Daoy (cell line): ENCODE data around the gene FAM83B. TPM values are rescaled to one million over a fixed set of nuclear protein-coding genes. Genes with fewer than 3 reads are reported as not detected.
"Not testable (repeated sequence)": the region's sequence is repeated elsewhere in the genome, so short reads cannot be mapped to it uniquely, and the experiment has no call there.

Experiments used
- DNase-seq: peaks from one replicate; pipeline ENCODE4 v3.0.0-alpha.2; 2015; ENCODE audit warnings: low read depth
- total RNA-seq: library from RNA; depleted of rRNA; stranded (reverse); fragments of >200 nt; shearing (Covaris generic); gene quantifications from 2 replicates; pipeline ENCODE4 v1.2.3, GENCODE V29; 2014; rRNA removed

Gene FAM83B
- 0.33 TPM in 1 of 2 replicates, not detected in the other for total RNA-seq

- no peak for DNase-seq
These were observed at the start of gene FAM83B for GRCh38 chr6:54846243-54846856. FAM83B (plus strand) TSS chr6:54846771; CDS start chr6:54870247, 23,476 bp downstream.

GRCh38 chr6:54796918-54797317 lies 49.7 kb upstream of the FAM83B start:
- DNase-seq = not testable (repeated sequence)

GRCh38 chr6:54800050-54800600 lies 46.4 kb upstream of the FAM83B start:
- DNase-seq = no peak

- no peak for DNase-seq
These were observed 45.3 kb upstream of the FAM83B start for GRCh38 chr6:54801244-54801643.

- DNase-seq = no peak
These were observed 44.9 kb upstream of the FAM83B start for GRCh38 chr6:54801669-54802068.

- no peak for DNase-seq
These were observed 43.6 kb upstream of the FAM83B start for GRCh38 chr6:54802775-54803634.

GRCh38 chr6:54805077-54805476 lies 41.5 kb upstream of the FAM83B start:
- no peak for DNase-seq

- DNase-seq = no peak
These were observed 36.4 kb upstream of the FAM83B start for GRCh38 chr6:54810147-54810546.

DNA sequence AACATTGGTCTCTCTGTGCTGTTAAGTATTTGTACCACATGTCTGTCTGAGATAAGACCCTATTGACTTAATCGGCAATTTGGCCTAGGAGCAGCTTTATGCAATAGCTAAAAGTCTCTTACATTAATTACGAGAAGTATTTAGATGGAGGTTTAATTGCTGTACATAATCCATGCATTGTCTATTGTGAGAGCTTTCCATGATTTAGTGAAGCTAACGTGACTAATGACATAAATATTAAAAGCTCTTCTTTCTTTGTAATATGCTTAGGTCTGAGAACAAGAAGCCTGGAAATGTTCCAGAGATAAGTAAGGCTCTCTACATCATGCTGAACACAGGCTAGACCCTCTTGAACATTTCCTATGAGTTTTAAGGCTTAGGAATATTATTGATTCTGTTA lies 32.7 kb upstream of the FAM83B start:
- no peak for DNase-seq

DNA sequence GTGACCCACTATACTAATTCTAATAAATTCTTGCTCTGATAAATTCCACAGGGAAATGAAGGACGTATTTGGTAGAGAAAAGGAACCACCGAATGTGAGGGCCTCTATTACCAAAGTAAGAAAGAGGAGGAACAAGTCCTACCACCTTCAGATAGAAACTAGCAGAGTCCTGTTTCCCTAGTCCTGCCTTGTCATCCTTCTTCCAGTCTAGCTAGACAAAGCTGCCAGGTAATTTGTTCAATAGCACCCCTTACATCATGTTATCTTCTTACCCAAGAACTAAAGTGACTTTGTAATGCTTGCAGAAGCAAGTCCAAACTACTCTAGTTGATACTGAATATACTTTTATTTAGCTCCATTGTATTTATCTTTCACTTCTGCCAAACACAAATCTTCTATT lies 29.3 kb upstream of the FAM83B start:
- no peak for DNase-seq

DNA sequence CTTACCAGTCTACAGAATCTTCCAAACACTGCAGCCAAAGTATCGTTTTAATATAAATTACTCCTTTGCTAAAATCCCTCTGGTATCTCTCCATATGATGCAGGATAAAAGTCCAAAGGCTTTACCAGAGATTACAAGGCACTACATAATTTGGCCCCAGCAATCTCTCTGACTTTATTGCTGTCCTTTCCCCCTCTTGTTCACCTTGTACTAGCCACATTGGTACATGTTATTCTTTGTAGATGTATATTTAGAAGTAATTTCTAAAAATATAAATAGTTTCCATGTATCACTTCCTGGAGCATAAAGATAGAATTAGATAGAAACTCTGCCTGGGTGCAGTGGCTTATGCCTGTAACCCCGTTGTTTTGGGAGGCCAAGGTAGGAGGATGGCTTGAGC lies 28.7 kb upstream of the FAM83B start:
- no peak for DNase-seq

DNA sequence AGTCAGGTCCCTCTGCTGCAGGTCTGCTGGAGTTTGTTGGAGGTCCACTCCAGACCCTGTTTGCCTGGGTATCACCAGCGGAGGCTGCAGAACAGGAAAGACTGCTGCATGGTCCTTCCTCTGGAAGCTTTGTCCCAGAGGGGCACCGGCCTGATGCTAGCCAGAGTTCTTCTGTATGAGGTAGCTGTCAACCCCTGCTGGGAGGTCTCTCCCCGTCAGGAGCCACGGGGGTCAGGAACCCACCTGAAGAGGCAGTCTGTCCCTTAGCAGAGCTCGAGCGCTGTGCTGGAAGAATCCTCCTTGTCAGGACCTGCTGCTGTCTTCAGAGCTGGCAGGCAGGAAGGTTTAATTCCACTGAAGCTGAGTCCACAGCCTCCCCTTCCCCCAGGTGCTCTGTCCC lies 22.3 kb upstream of the FAM83B start:
- DNase-seq = not testable (repeated sequence)

DNA sequence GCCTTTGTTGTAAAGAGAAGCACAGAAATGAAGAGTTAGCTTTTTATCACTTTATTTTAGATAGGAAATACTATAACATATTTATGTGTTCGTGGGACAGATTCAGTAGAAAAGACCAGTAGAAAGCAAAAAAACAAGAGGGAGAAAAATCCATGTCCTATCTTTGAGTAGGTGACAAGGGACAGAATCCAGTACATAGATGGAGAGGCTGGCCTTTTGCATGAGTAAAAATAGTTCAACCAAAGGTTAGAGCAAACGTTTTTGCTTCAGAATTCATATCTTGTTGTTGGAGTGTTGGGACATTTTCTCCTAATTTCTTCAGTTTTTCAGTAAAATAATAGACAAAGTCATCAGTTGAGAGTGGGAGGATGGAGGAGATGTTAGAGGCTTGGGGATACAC lies 19.6 kb upstream of the FAM83B start:
- DNase-seq = no peak

GRCh38 chr6:54830216-54830615 lies 16.4 kb upstream of the FAM83B start:
- DNase-seq = no peak

- no peak for DNase-seq
These were observed 11.4 kb upstream of the FAM83B start for GRCh38 chr6:54835176-54835575.

GRCh38 chr6:54846857-54847674 lies 495 bp downstream of the FAM83B start:
- no peak for DNase-seq

DNA sequence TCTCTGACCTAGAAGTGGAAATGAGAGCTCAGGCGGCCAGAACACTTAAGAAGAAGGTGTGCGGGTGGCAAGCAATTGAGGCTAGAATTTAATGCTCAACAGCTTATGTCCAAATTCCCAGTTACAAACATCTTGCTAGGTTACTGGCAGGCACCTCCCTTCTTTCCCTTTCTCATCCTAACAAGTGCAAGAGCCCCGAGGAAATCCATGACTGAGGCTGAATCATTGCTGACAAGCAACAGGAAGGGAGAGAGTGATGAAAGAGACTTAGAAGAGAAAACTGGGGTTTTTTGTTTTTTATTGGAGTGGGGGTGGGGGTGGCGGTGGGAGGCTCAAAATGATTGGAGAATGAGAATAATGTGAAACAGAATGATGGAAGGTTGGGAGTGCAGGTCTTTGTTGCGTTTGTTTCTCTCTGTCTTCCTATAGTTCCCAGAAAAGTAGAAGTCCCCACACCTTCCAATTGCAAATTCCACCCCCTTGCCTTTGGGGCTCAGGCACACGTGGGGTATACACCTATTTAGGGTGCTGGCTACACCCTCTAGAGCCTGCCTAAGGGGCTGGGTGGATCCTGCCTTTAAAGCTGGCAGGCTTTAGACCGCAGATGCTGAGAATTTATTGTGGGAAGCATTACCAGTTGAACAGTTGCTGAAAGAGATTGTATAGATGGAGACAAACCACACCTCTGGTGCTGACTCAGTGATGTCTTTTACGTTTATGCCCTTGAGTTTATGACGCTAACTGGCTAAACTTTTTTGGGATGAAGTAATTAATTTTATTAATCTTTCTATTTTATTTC lies 1.4 kb downstream of the FAM83B start:
- DNase-seq = no peak

DNA sequence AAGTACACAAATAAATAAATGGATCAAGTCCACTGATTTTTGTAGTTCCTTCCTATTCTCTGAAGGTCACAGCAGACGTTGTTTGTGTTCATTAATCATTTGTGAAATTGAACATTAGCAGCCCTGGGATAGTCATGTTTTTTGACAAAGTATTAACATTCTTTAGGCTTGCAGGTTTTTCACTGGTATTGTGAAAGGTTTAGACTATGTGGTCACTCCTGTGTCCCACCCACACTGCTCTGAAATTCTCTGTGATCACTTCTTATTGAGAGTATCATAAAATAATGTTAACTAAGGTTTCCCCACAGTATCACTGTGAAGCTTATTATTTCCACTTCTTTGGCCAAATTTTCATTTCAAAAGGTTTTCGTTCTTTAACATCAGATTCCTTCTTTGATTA lies 3.5 kb downstream of the FAM83B start:
- DNase-seq = no peak

DNA sequence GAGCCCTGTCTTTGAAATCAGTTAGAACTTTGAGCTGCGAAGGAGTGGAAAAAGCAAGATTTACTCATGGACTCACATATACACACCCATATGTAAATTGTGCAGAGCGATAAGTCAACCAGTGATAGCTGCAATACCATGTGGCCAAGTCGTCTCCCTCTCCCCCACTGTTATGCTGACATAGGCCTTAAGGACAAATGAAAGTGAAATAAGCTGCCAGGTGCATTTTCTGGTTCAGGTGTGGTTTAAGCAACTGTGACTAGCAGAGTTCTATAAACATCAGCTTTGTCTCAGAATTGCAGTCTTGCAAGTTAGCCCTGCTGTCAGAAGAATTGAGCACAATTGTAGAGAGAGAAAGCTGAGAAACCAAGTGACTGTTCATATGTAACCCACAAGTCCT lies 9.6 kb downstream of the FAM83B start:
- DNase-seq = no peak

- DNase-seq = no peak
These were observed 13.6 kb downstream of the FAM83B start for GRCh38 chr6:54860132-54860531.

DNA sequence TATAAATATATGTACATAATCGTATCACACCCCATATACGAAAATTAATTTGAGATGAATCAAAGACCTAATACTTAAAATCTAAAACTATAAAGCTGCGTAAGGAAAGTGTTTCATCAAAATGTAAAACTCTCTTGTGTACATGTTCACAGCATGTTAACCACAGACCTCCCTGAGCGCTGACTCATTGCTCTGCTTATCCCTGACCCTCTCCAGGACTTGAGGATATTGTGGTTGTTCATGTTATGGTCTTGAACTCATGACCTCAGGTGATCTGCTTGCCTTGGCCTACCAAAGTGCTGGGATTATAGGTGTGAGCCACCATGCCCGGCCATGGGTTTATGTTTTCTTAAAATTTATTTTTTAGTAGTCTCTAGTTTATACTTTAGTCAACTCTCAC lies 14.2 kb downstream of the FAM83B start:
- peak; percentile 26 for DNase-seq
